C4-2B (cell line): Measurements from ENCODE around the gene ARID4A.

Experiments used
- CTCF ChIP-seq: fragments of 450-650 bp; conservative IDR thresholded peaks from 2 replicates; pipeline ENCODE4 v1.5.1; 2017; ENCODE audit warnings: mild to moderate bottlenecking
- ZFX ChIP-seq: fragments of 450-650 bp; IDR thresholded peaks from 2 replicates; pipeline ENCODE4 v1.6.1; 2017

- TF ChIP-seq CTCF: no peak
- no peak for TF ChIP-seq ZFX
Measured at GRCh38 chr14:58297412-58297761, 968 bp upstream of the ARID4A start.
